Rectal smooth muscle tissue (tissue), 1 donor: ENCODE measurements around the gene PCDHGB7.
"Not testable (repeated sequence)": the region's sequence is repeated elsewhere in the genome, so short reads cannot be mapped to it uniquely, and the experiment has no call there.

ENCODE experiments used
- H3K27ac ChIP-seq: one replicate; pipeline ENCODE4 v1.7.0; 2013; ENCODE audit warnings: low read depth, low read length, inconsistent platforms
- H3K27me3 ChIP-seq: one replicate; pipeline ENCODE4 v1.7.0; 2013; ENCODE audit warnings: low read length; ENCODE audit not compliant: control insufficient read depth, insufficient read depth
- H3K36me3 ChIP-seq: one replicate; pipeline ENCODE4 v1.7.0; 2013; ENCODE audit warnings: low read length; ENCODE audit not compliant: control insufficient read depth, insufficient read depth
- H3K4me1 ChIP-seq: one replicate; pipeline ENCODE4 v1.7.0; 2013; ENCODE audit warnings: low read length; ENCODE audit not compliant: control insufficient read depth, insufficient read depth
- H3K4me3 ChIP-seq: one replicate; pipeline ENCODE4 v1.7.0; 2013; ENCODE audit warnings: low read length
- H3K9ac ChIP-seq: one replicate; pipeline ENCODE4 v1.7.0; 2013; ENCODE audit warnings: low read length

Gene PCDHGB7

DNA sequence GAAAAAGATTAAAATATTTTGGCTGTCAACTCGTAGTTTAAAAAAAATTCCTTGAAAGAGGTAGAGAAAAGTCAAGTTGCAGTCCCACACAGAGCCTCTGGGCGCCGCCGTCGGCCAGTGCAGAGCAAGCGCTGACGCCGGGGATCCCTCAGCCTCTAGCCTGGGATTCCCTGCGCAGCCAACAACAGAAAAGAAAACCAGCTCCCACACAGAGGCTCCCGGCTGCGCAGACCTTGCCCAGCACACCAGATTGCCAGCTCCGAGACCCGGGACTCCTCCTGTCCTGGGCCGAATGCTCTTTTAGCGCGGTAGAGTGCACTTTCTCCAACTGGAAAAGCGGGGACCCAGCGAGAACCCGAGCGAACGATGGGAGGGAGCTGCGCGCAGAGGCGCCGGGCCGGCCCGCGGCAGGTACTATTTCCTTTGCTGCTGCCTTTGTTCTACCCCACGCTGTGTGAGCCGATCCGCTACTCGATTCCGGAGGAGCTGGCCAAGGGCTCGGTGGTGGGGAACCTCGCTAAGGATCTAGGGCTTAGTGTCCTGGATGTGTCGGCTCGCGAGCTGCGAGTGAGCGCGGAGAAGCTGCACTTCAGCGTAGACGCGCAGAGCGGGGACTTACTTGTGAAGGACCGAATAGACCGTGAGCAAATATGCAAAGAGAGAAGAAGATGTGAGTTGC, at the start of gene PCDHGB7:
Gene PCDHGB7 (plus strand): TSS at position 184 of the 679 bp plus-strand sequence. CDS start 183 bp downstream, at position 367.
- not testable (repeated sequence) for H3K9ac ChIP-seq, H3K4me1 ChIP-seq, H3K27ac ChIP-seq, H3K36me3 ChIP-seq, H3K27me3 ChIP-seq
- H3K4me3 ChIP-seq: peak within 1 kb of the TSS; percentile 57

DNA sequence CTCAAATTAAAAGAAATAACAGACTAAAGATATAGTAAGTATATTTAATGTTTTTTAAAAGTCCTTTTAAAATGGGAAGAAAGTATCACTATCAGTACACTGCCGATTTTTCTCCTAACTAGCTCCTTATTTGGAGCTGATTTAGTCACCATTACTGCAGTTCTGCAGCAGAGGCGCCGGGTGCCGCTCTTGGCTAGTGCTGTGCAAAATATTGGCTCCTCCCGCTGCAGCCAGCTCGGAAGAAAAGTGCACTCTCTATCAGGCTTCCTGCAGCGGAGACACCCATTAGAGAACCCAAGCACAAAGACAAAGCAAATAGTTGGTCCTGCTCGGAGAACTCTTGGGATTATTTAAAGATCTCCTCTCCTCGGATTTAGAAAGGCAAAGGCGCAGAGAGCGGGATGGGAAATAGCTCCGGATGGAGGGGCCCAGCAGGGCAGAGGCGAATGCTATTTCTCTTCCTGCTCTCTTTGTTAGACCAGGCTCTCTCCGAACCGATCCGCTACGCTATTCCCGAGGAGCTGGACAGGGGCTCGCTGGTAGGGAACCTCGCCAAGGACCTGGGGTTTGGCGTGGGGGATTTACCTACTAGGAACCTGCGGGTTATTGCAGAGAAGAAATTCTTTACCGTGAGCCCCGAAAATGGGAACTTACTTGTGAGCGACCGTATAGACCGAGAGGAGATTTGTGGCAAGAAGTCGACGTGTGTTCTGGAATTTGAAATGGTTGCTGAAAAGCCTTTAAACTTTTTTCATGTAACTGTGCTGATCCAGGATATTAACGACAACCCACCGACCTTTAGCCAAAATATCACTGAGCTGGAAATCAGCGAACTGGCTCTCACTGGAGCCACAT, 47.3 kb upstream of the PCDHGB7 start, which contains the start of gene PCDHGB3:
Gene PCDHGB3 (plus strand): TSS at position 249 of the 855 bp plus-strand sequence. CDS start 153 bp downstream, at position 402.
- no peaks in the 10 kb centered on the region for H3K4me1 ChIP-seq
- H3K27ac ChIP-seq: no peak within 1 kb of the TSS
- H3K4me3 ChIP-seq: peak within 1 kb of the TSS; percentile 48
- peaks cover 3% of the 10 kb centered on the region for H3K36me3 ChIP-seq
- H3K27me3 ChIP-seq: no peaks in the 10 kb centered on the region
- no peak within 1 kb of the TSS for H3K9ac ChIP-seq

DNA sequence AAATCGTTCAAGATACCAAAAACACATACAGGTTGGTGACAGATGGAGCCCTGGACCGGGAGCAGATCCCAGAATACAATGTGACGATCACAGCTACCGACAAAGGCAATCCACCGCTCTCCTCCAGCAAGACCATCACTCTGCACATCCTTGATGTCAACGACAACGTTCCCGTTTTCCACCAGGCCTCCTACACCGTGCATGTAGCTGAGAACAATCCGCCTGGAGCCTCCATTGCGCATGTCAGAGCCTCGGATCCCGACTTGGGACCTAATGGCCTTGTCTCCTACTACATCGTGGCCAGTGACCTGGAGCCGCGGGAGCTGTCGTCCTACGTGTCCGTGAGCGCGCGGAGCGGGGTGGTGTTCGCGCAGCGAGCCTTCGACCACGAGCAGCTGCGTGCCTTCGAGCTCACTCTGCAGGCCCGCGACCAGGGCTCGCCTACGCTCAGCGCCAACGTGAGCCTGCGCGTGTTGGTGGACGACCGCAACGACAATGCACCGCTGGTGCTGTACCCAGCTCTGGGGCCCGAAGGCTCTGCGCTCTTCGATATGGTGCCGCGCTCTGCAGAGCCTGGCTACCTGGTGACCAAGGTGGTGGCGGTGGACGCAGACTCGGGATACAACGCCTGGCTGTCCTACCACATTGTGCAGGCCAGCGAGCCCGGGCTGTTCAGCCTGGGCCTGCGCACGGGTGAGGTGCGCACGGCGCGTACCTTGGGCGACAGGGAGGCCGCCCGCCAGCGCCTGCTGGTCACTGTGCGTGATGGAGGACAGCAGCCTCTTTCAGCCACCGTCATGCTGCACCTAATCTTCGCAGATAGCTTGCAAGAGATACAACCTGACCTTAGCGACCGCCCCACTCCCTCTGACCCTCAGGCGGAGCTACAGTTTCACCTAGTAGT, 45.7 kb upstream of the PCDHGB7 start:
- H3K9ac ChIP-seq: no peak overlapping the region
- H3K27me3 ChIP-seq: no peaks in the 10 kb centered on the region
- peak overlapping the region; percentile 30 for H3K4me3 ChIP-seq
- no peak overlapping the region for H3K27ac ChIP-seq
- no peaks in the 10 kb centered on the region for H3K4me1 ChIP-seq
- H3K36me3 ChIP-seq: peaks cover 3% of the 10 kb centered on the region

DNA sequence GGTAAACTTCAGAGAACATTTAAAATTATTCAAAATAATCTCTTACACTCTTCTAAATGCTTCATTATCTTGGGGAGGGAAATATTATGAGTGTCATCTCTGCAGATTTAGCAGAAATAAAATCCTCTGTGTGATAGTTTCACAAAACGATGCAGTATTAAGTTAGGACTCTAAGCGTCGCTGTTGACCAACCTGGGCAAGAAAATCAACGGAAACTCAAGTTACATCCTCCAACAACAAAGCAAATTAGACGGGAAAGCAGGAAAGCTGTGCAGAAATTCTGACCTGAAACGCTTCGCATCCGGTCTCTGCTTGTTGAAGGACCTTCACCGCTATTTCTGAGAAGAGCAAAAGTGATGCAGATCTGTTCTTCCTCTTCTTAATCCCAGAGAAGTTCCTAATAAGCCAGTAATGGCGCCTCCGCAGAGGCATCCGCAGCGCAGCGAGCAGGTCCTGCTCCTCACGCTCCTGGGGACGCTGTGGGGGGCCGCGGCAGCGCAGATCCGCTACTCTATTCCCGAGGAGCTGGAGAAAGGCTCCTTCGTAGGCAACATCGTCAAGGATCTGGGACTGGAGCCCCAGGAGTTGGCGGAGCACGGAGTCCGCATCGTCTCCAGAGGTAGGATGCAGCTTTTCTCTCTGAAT, 43.7 kb upstream of the PCDHGB7 start, which contains the start of gene PCDHGA6:
Gene PCDHGA6 (plus strand): TSS at position 219 of the 645 bp plus-strand sequence. CDS start 193 bp downstream, at position 412.
- Histone ChIP-seq H3K27me3 (no peaks in the 10 kb centered on the region), H3K27ac (no peak within 1 kb of the TSS), H3K36me3 (peaks cover 3% of the 10 kb centered on the region), H3K9ac (no peak within 1 kb of the TSS), H3K4me1 (no peaks in the 10 kb centered on the region), H3K4me3 (peak within 1 kb of the TSS; percentile 45)

DNA sequence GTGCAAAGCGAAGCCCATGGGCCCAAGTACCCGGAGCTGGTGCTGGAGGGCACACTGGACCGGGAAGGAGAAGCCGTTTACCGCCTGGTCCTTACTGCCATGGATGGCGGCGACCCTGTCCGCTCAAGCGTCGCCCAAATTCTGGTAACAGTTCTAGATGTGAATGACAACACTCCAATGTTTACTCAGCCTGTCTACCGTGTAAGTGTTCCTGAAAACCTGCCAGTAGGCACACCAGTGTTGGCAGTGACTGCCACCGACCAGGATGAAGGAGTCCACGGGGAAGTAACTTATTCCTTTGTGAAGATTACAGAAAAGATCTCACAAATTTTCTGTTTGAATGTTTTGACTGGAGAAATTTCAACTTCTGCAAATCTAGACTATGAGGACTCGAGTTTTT, 42.9 kb upstream of the PCDHGB7 start:
- Histone ChIP-seq H3K27me3 (no peaks in the 10 kb centered on the region), H3K36me3 (peaks cover 3% of the 10 kb centered on the region), H3K4me1 (no peaks in the 10 kb centered on the region), H3K4me3 (peak overlapping the region; percentile 45), H3K27ac (no peak overlapping the region), H3K9ac (no peak overlapping the region)

DNA sequence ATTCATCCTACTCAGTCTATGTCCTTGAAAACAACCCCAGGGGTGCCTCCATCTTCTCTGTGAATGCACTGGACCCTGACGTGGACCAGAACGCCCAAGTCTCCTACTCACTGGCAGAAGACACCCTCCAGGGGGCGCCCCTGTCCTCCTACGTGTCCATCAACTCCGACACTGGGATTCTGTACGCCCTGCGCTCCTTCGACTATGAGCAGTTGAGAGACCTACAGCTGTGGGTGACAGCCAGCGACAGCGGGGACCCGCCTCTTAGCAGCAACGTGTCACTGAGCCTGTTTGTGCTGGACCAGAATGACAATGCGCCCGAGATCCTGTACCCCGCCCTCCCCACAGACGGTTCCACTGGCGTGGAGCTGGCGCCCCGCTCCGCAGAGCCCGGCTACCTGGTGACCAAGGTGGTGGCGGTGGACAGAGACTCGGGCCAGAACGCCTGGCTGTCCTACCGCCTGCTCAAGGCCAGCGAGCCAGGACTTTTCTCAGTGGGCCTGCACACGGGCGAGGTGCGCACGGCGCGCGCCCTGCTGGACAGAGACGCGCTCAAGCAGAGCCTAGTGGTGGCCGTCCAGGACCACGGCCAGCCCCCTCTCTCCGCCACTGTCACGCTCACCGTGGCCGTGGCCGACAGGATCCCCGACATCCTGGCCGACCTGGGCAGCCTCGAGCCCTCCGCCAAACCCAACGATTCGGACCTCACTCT, 41.9 kb upstream of the PCDHGB7 start:
- not testable (repeated sequence) for H3K4me3 ChIP-seq, H3K36me3 ChIP-seq, H3K27me3 ChIP-seq, H3K9ac ChIP-seq, H3K27ac ChIP-seq, H3K4me1 ChIP-seq

DNA sequence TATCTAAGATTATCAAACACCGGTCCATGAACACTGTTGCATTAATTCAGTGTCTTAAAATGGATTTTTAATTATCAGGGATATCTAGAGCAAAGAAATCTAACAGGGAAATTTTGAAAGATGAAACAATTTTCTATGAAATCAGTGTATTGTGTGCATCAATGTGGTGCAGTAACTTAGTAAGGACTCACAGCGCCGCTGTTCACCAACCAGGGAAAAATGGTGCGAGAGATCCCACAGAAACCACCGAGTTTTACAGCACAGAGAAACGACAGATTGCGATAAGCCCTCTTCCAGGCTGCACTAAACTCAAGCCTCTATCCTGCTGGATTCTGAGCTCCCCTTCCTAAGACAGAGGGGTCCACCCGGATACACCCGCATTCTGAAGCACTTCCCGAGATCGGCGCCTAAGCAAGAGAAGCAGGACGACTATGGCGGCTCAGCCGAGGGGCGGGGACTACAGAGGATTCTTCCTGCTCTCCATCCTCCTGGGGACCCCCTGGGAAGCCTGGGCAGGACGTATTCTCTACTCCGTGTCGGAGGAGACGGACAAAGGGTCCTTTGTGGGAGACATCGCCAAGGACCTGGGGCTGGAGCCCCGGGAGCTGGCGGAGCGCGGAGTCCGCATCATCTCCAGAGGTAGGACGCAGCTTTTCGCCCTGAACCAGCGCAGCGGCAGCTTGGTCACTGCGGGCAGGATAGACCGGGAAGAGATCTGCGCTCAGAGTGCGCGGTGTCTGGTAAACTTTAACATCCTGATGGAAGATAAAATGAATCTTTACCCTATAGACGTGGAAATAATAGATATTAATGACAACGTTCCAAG, 34.8 kb upstream of the PCDHGB7 start, which contains the start of gene PCDHGA7:
Gene PCDHGA7 (plus strand): TSS at position 274 of the 826 bp plus-strand sequence. CDS start 158 bp downstream, at position 432.
- no peaks in the 10 kb centered on the region for H3K36me3 ChIP-seq
- H3K4me1 ChIP-seq: no peaks in the 10 kb centered on the region
- H3K27ac ChIP-seq: no peak within 1 kb of the TSS
- H3K9ac ChIP-seq: no peak within 1 kb of the TSS
- H3K27me3 ChIP-seq: no peaks in the 10 kb centered on the region
- H3K4me3 ChIP-seq: peak within 1 kb of the TSS; percentile 23

DNA sequence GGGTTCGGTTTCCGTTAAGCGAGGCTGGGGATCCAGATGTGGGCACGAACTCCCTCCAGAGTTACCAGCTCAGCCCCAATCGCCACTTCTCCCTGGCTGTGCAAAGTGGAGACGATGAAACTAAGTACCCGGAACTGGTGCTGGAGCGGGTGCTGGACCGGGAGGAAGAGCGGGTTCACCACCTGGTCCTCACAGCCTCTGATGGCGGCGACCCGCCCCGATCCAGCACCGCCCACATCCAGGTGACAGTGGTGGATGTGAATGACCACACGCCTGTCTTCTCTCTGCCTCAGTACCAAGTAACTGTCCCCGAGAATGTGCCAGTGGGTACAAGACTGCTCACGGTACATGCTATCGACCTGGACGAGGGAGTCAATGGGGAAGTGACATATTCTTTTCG, 34.1 kb upstream of the PCDHGB7 start:
- peak overlapping the region; percentile 23 for H3K4me3 ChIP-seq
- no peak overlapping the region for H3K9ac ChIP-seq
- H3K27me3 ChIP-seq: no peaks in the 10 kb centered on the region
- H3K4me1 ChIP-seq: no peaks in the 10 kb centered on the region
- no peaks in the 10 kb centered on the region for H3K36me3 ChIP-seq
- no peak overlapping the region for H3K27ac ChIP-seq

DNA sequence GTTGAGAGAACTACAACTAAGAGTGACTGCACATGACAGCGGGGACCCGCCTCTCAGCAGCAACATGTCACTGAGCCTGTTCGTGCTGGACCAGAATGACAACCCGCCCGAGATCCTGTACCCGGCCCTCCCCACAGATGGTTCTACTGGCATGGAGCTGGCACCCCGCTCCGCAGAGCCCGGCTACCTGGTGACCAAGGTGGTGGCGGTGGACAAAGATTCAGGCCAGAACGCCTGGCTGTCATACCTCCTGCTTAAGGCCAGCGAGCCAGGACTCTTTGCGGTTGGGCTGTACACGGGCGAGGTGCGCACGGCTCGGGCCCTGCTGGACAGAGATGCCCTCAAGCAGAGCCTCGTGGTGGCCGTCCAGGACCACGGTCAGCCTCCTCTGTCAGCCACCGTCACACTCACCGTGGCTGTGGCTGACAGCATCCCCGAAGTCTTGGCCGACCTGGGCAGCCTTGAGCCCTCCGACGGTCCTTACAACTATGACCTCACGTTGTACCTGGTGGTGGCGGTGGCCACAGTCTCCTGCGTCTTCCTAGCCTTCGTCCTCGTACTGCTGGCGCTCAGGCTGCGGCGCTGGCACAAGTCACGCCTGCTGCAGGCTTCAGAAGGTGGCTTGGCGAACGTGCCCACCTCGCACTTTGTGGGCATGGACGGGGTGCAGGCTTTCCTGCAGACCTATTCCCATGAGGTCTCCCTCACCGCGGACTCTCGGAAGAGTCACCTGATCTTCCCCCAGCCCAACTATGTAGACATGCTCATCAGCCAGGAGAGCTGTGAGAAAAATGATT, 32.8 kb upstream of the PCDHGB7 start:
- Histone ChIP-seq H3K4me3 (peak overlapping the region; percentile 15), H3K36me3 (no peaks in the 10 kb centered on the region), H3K4me1 (no peaks in the 10 kb centered on the region), H3K27ac (no peak overlapping the region), H3K9ac (no peak overlapping the region), H3K27me3 (no peaks in the 10 kb centered on the region)

DNA sequence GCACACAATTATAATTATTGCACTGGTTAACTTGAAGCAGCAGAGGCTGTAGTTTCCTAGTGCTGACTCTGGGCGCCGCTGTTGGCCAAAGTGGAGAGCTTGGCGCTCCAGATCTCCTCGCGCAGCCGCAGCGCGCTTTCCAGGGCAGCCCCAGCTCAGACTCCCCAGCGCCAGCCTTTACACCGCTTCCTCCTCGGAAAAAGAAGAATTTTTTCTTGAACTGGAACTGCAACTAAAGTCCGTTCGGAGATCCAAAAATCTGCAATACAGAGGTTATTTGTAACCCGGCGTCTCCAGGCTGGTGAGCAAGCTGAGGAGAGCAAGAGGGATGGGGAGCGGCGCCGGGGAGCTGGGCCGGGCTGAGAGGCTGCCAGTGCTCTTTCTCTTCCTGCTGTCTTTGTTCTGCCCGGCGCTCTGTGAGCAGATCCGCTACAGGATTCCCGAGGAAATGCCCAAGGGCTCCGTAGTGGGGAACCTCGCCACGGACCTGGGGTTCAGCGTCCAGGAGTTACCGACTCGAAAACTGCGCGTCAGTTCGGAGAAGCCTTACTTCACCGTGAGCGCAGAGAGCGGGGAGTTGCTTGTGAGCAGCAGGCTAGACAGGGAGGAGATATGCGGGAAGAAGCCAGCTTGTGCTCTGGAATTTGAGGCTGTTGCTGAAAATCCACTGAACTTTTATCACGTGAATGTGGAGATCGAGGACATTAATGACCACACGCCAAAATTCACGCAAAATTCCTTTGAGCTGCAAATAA, 29.7 kb upstream of the PCDHGB7 start, which contains the start of gene PCDHGB4:
Gene PCDHGB4 (plus strand): TSS at position 142 of the 755 bp plus-strand sequence. CDS start 187 bp downstream, at position 329.
- not testable (repeated sequence) for H3K27me3 ChIP-seq, H3K9ac ChIP-seq, H3K4me1 ChIP-seq, H3K4me3 ChIP-seq, H3K36me3 ChIP-seq, H3K27ac ChIP-seq
